ENCODE results near the gene IL3.

The IL3 gene

GRCh38 chr5:132057498-132058255, 2.8 kb upstream of the IL3 start:
- no peak for DNase-seq

- no peak for DNase-seq
Observed at GRCh38 chr5:132058646-132059042, 1.8 kb upstream of the IL3 start.

- DNase-seq = peak; percentile 23
Observed at GRCh38 chr5:132059043-132059695, 1.3 kb upstream of the IL3 start.

- no peak for DNase-seq
Observed at GRCh38 chr5:132059696-132060500, 557 bp upstream of the IL3 start.

GRCh38 chr5:132063090-132063911, 2.8 kb downstream of the IL3 start:
- DNase-seq = peak; percentile 74

- no peak for DNase-seq
Observed at GRCh38 chr5:132064140-132064539, 3.7 kb downstream of the IL3 start.

- DNase-seq = peak; percentile 70
Observed at GRCh38 chr5:132064738-132065331, 4.4 kb downstream of the IL3 start.

GRCh38 chr5:132065351-132065937, 5.0 kb downstream of the IL3 start:
- DNase-seq = no peak

GRCh38 chr5:132065951-132066701, 5.7 kb downstream of the IL3 start:
- DNase-seq = no peak

- no peak for DNase-seq
Observed at GRCh38 chr5:132066871-132067270, 6.4 kb downstream of the IL3 start.

- DNase-seq = no peak
Observed at GRCh38 chr5:132067451-132067850, 7.0 kb downstream of the IL3 start.

- DNase-seq = no peak
Observed at GRCh38 chr5:132067941-132068808, 7.7 kb downstream of the IL3 start.

- no peak for DNase-seq
Observed at GRCh38 chr5:132069561-132069960, 9.1 kb downstream of the IL3 start.

- no peak for DNase-seq
Observed at GRCh38 chr5:132069994-132070393, 9.5 kb downstream of the IL3 start.

- no peak for DNase-seq
Observed at GRCh38 chr5:132070460-132071337, 10.2 kb downstream of the IL3 start.

- no peak for DNase-seq
Observed at GRCh38 chr5:132071338-132071707, 10.9 kb downstream of the IL3 start.

GRCh38 chr5:132072070-132072469, 11.6 kb downstream of the IL3 start:
- DNase-seq = no peak

GRCh38 chr5:132072528-132072927, 12.1 kb downstream of the IL3 start:
- DNase-seq = no peak

Data from effector CD4-positive, alpha-beta T cell (primary cell).